Myocyte (in vitro differentiated cells): ENCODE results near the gene MIER3. TPM values are rescaled to one million over a fixed set of nuclear protein-coding genes. Genes with fewer than 3 reads are reported as not detected.

Experiments
- DNase-seq: peaks from one replicate; pipeline ENCODE4 v3.0.0-alpha.2; 2012; ENCODE audit warnings: low read depth
- total RNA-seq: library from RNA; depleted of rRNA; stranded (reverse); fragments of >200 nt; gene quantifications from 2 replicates; pipeline ENCODE4 v1.2.3, GENCODE V29; 2014

MIER3 gene
- total RNA-seq, 1 donor from 2014 or later, result 20.5 TPM

DNA sequence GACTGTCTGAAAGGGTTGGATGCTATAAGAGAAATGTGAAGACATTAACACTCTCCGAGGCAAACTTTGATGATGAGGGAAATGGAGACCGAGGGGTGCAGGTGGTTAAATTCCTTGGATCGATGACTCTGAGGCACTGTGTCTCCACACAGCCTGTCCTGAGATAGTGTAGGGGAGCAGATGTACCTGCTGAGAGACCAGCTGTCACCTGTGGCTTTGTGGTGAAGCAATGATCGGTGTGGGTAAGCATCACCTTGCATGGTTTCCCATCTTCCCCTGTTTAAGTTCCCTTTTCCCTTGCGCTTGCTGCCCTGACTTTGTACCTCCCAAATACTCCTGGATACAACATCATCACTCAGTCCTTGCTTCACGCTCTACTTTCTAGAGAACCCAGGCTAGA lies 9.8 kb upstream of the MIER3 start:
- DNase-seq, result no peak

DNA sequence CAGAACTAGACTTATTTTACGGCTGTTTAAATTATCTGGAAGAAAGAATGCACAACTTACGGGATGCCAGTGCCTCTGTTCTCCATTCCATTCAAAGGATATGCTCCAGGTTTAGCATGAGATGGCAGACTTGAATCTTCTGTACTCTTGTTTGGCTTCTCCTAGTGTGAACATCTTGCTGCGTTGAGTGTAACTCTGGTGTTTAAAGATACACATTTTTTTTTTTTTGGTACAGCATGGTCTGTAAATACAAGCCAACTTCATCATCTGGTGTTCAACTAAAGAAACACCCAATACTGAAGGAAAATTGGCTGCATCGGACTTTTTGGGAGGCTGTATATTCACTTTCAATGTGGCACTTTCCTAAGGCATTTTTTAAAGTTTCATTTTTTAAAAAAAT lies 7.4 kb upstream of the MIER3 start:
- DNase-seq, result no peak

- DNase-seq, result no peak
Observed at GRCh38 chr5:56958595-56958994, 6.7 kb upstream of the MIER3 start.

- no peak for DNase-seq
Observed at GRCh38 chr5:56954262-56954661, 2.3 kb upstream of the MIER3 start.

DNA sequence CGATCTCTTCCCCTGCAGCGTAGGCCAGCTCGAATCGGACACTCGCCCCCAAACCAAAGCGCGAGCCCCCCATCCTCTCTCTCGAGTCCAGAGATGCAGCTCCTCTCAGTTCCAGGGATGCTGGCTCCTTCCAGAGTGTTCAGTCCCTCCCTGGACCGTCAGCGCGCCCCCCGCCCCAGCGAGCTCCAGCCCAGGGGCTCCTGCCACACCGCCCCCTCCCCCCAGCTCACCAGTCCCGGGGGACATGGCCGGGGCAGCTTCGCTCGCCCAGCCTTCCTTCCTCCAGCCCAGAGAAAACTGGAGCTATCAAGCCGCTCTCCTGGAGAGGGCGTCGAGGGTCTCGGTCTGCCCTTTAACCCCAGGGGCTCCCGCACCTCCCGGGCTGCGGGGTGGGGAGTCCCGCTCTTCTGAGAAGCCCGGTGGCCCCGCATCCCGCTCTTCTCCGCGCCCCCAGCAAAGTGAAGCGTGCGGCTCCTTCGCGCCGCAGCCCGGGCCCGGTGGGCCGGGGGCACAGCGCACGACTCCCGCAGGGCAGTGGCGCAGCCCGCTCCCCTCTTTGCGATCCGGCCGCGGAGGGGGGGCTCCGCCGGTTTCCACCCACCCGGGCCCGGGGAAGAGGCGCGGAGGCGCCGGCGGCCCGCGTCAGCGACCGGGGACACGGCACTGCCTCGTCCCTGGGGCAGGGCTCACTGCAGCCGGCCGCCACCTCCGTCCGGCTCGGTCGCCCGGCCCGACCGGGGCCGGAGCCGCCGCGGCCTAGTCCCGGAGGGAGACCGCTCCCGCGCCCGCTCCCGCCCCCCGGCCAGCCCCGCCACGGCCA lies 587 bp downstream of the MIER3 start:
- DNase-seq, result peak; percentile 51

DNA sequence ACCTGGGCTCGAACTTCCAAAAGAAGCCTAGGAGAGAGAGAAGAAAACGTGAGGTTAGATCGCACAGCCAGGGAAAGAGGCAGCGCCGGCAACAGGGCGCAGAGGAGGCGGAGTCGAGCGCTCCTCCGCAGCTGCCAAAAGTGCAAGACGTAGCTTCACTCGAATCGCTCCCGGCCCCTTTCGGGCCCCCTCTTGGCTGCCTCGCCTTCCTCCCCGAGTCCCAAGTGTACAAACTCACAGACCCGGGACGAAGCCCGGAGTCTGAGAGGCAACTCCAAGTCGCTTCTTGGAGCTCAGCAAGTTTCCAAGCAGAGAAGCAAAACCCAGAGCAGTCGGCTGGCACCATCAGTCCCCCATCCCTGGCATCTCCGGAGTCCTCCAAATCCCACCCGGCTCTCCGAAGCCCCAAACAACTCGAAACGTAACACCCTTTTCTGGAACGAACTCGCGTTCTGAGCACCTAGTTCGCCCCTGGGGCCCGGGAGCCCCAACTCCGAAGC lies 1.2 kb downstream of the MIER3 start:
- peak; percentile 69 for DNase-seq

DNA sequence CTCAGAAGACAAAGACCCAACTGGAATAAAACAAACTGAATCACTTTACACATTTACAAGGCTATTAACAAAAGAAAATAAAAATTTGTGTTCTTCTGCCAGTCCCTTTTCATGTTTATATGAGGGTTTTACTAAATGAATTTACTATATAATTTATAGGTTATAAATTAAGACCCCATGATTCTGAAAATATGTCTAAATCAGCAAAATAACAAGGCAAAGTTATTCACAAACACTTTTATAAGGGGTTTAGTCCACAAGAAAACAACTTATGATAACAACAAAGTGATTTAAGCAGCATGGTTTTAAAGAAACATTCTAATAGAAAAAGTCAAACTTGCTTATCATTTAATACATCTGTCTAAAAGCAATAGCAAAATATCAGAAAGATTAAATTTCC lies 4.9 kb downstream of the MIER3 start:
- no peak for DNase-seq

GRCh38 chr5:56941981-56942380 lies 9.9 kb downstream of the MIER3 start:
- DNase-seq, result no peak

- no peak for DNase-seq
Observed at GRCh38 chr5:56938858-56939257, 13.1 kb downstream of the MIER3 start.

- DNase-seq, result no peak
Observed at GRCh38 chr5:56934325-56934724, 17.6 kb downstream of the MIER3 start.

DNA sequence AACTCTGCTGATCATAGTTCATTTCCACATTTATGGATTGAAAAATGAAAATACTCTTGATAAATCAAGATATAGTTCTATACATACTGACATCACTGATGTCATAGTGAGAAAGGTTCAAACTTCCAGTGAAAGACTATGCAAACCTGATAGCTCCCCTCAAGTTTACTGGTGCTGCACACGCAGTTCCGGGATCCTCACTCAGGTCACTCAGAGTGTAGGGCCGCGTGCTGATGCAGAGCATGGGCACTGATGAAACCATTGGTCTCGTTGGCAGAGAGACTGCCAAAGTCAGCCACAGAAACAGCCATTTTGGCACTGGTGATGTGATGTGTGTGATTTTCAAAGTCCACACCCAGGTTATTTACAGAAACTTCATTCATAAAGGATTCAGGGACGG lies 29.0 kb downstream of the MIER3 start:
- no peak for DNase-seq

GRCh38 chr5:56919942-56920662 lies 31.8 kb downstream of the MIER3 start:
- DNase-seq, result no peak

DNA sequence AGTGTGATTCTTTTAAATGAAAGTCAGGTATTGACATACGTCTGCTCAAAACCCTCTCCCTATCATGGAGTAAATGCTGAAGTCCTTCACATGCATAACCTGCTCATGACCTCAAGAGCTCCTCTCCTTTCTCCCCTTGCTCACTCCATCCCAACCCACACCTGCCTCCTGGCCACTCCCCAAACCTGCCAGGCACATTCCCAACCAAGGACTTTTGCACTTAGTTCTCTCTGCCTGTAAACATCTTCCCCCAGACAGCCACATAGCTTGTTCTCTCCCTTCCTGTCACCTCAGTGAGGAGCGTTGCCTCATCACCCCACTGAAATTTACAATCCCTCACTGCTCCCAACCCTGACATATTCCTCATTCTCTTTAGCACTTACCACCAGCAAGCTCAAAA lies 33.9 kb downstream of the MIER3 start:
- DNase-seq, result no peak

DNA sequence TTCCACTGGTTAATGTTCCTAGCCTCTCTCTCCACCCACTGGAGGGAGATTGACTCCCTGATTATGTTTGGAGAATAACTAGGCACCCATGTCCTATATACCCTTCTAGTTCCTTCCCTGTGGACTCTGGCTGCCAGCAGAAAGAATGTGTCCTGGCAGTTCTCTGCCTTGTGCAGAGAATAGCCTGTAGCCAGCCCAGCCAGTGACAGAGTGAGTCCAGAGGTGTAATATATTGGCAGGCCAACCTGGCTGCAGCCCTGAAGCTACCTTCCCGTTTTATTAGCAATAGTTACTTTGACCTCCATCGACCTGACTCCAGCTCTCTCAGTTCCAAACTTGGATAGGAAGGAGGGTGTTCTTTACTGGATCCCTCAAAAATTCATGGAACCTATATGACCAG lies 34.4 kb downstream of the MIER3 start:
- no peak for DNase-seq

DNA sequence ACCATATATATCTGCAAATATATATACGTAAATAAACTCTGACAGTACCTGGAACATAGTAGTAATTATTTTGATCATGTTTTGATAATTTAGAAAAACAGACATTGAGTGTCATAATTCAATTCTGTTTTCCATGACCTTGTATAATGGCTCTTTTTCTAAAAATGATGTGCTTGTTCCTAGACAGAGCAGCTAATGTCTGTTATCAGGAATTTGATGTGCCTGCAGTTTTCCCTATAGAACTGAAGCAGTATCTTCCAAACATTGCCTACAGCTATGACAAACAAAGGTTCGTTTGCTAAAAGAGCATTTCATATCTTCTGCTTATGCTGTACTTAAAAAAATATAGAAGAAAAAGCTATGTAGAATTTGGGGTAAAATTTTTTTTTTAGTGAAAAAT lies 37.2 kb downstream of the MIER3 start:
- no peak for DNase-seq

- DNase-seq, result no peak
Observed at GRCh38 chr5:56913766-56914165, 38.2 kb downstream of the MIER3 start.

DNA sequence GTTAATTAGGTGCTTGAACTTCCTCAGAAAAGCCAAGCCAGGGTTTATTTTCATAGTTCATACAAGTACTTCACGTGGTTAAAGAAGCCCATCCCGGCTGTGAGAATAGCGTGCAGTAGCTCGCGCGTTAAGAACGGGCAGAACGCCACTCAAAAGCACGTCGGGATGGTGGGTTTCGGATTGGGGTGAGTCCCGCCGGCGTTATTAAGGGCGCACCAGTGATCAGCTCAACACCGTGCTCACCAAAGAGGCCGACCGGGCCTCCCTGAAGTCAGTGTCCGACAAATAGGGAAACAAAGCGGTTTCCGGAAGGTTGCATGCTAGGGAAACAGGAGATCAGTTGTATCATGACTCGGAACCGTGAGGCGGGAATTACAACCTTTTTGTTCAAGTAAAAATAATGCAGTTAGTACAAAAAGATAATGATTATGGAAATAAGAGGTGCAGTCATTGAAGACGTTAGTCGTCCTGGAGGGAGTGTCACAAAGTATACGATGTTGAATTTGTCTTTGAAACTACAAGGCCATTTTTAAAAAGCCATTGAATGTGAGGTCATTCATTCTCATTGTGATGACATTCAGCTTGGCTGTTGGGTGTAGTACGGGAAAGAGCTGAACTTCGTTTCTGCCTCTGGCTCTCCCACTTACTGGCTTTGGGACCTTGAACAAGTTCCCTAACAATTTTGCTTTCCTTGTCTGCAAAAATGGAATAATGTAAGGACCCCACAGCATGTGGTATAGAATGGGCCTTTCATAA lies 41.5 kb downstream of the MIER3 start:
- DNase-seq, result no peak

GRCh38 chr5:56909294-56910209 lies 42.4 kb downstream of the MIER3 start, which contains the start of gene SETD9:
Gene SETD9 (plus strand): TSS chr5:56909596. CDS start chr5:56909646, 50 bp downstream.
- peak; percentile 98 for DNase-seq

- no peak for DNase-seq
Observed at GRCh38 chr5:56908942-56909293, 43.0 kb downstream of the MIER3 start.

DNA sequence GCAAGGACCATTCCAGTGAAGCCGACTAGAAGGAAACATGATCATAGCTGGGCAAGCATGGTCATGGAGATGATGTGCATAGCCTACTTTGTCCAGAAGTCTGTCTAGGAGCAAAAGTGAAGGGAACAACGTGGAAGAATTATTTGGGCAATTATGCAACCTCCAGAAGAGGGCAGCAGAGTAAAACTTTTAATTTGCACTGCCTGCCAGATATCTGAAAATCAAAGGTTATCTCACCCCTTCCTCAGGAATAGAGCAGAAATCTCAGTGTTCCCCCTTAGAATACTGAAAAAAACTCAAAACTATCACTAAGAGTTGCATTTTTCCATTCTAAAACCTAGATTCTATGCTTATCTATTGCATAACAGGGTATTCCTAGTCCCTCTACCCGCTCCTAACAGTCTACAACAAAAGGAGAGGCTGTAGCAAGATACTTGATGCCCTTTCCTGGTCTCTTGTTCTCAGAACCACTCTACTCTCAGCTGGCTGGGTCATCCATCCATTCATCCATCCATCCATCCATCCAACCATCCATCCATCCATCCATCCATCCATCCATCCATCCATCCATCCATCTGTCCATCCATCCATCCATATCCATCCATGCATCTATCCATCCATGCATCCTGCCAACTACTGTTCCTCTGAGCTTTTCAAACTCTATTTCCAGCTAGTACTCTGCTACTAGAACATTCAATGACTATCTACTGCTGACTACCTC lies 50.9 kb downstream of the MIER3 start:
- DNase-seq, result peak; percentile 66
